ENCODE data around the gene ISM2.
A peak's percentile ranks its signal among the peaks of the same experiment; 100 is the strongest.

ISM2 gene

GRCh38 chr14:77502109-77502782 is 3.6 kb upstream of the ISM2 start:
- Histone ChIP-seq H3K14ac (ENCODE audit: low read length) (no peak overlapping the region), H2AFZ (ENCODE audit: insufficient read depth, low read length, poor library complexity) (no peak overlapping the region), H2BK12ac (ENCODE audit: low read length) (no peak overlapping the region), H3K79me2 (ENCODE audit: control insufficient read depth, insufficient read depth, low read length, poor library complexity) (no peaks in the 10 kb centered on the region), H3K4me3 (ENCODE audit: low read depth, low read length) (no peak overlapping the region), H3K23ac (ENCODE audit: low read length) (no peak overlapping the region), H2BK120ac (ENCODE audit: insufficient read depth, low read length, poor library complexity) (no peak overlapping the region), H3K9me3 (ENCODE audit: insufficient read depth, low read depth, low read length) (peaks cover 9% of the 10 kb centered on the region), H3K36me3 (ENCODE audit: control insufficient read depth in 1 of 2, insufficient read depth in 2 of 2, low read length in 2 of 2) (peaks cover 2 to 3% of the 10 kb centered on the region in 2 experiments), H3K4me1 (ENCODE audit: control insufficient read depth in 1 of 2, insufficient read depth in 2 of 2, low read length in 2 of 2) (peaks cover 6 to 10% of the 10 kb centered on the region in 2 experiments), H3K18ac (ENCODE audit: low read length) (no peak overlapping the region), H2BK5ac (ENCODE audit: low read depth, low read length, poor library complexity) (no peak overlapping the region), H4K91ac (ENCODE audit: low read depth, low read length) (no peak overlapping the region), H4K12ac (ENCODE audit: low read depth, low read length) (no peak overlapping the region), H3K79me1 (ENCODE audit: low read length) (no peaks in the 10 kb centered on the region), H2AK5ac (ENCODE audit: low read length) (no peak overlapping the region), H3K27ac (ENCODE audit: low read depth, low read length) (no peak overlapping the region), H3K4ac (ENCODE audit: low read depth, low read length) (no peak overlapping the region), H3K27me3 (ENCODE audit: insufficient read depth, low read length) (peaks cover 21% of the 10 kb centered on the region), H3K9ac (ENCODE audit: low read length) (no peak overlapping the region), H3K4me2 (ENCODE audit: low read length) (no peak overlapping the region), H4K8ac (ENCODE audit: low read depth, low read length) (no peak overlapping the region)
- DNase-seq = peak; percentile 63 to 88
- no CpG with 5 or more reads among the region's 11 CpGs for WGBS (ENCODE audit: extremely low coverage, insufficient coverage, insufficient read length)

DNA sequence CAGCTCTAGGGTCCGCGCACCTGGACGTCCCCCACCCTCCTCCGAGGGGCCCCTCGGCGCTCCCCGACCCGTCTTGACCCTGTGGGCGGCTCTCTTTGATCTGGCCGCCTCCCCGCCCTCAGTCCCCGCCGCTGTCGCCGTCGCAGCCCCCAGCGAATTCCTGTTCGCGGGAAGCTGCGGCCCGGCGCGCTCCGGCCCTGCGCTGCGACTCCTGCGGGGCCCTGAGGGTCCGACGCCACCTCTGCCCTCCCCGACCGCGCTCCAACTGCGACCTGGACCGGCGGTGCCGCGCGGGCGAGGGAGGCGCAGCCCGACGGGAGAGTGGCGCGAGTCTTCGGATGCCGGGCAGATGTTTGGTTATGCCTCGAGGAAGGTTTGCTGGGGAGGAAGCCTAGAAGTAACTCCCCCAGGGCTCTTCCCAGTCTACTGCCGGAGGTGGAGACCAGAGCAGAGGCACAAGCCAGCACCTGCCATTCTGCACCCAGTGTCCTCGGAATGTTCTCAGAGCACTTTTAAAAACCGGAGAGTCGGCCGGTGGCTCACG is 440 bp upstream of the ISM2 start:
- Histone ChIP-seq H2AK5ac (ENCODE audit: low read length) (no peak overlapping the region), H2AFZ (ENCODE audit: insufficient read depth, low read length, poor library complexity) (peak overlapping the region; percentile 52), H3K79me2 (ENCODE audit: control insufficient read depth, insufficient read depth, low read length, poor library complexity) (no peaks in the 10 kb centered on the region), H3K9me3 (ENCODE audit: insufficient read depth, low read depth, low read length) (peaks cover 11% of the 10 kb centered on the region), H3K79me1 (ENCODE audit: low read length) (no peaks in the 10 kb centered on the region), H3K4me1 (ENCODE audit: control insufficient read depth in 1 of 2, insufficient read depth in 2 of 2, low read length in 2 of 2) (peaks cover 6 to 10% of the 10 kb centered on the region in 2 experiments), H4K12ac (ENCODE audit: low read depth, low read length) (no peak overlapping the region), H3K27ac (ENCODE audit: low read depth, low read length) (no peak overlapping the region), H4K8ac (ENCODE audit: low read depth, low read length) (no peak overlapping the region), H2BK5ac (ENCODE audit: low read depth, low read length, poor library complexity) (no peak overlapping the region), H3K27me3 (ENCODE audit: insufficient read depth, low read length) (peaks cover 21% of the 10 kb centered on the region), H3K9ac (ENCODE audit: low read length) (no peak overlapping the region), H3K36me3 (ENCODE audit: control insufficient read depth in 1 of 2, insufficient read depth in 2 of 2, low read length in 2 of 2) (no peaks in the 10 kb centered on the region), H3K4ac (ENCODE audit: low read depth, low read length) (no peak overlapping the region), H3K23ac (ENCODE audit: low read length) (no peak overlapping the region), H3K4me3 (ENCODE audit: low read depth, low read length) (peak overlapping the region; percentile 73), H3K4me2 (ENCODE audit: low read length) (peak overlapping the region; percentile 96), H2BK120ac (ENCODE audit: insufficient read depth, low read length, poor library complexity) (no peak overlapping the region), H3K14ac (ENCODE audit: low read length) (no peak overlapping the region), H3K18ac (ENCODE audit: low read length) (no peak overlapping the region), H2BK12ac (ENCODE audit: low read length) (no peak overlapping the region), H4K91ac (ENCODE audit: low read depth, low read length) (no peak overlapping the region)
- WGBS (ENCODE audit: extremely low coverage, insufficient coverage, insufficient read length) = no CpG with 5 or more reads among the region's 53 CpGs
- peak; percentile 95 to 96 for DNase-seq

DNA sequence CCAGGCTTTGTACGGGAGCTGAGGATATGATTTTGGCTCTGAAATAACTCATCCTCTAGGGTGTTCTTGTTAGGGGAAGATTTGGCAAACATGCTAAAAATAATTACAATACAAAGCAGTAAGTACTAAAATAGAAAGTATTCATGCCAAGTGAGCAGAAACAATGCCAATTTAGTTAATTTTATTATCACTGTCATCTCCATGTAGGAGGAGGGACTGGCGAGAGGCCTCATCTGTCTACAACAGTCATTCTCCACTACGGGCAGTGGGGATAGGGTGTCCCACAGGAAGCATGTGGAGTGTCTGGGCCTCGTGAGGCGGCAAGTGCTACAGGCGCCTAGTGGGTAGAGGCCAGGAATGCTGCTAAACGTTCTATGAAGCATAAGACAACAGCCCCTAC is 3.3 kb downstream of the ISM2 start:
- H2BK120ac ChIP-seq (ENCODE audit: insufficient read depth, low read length, poor library complexity) = no peak overlapping the region
- H3K23ac ChIP-seq (ENCODE audit: low read length) = no peak overlapping the region
- no peak overlapping the region for H3K14ac ChIP-seq (ENCODE audit: low read length)
- no peak overlapping the region for H3K27ac ChIP-seq (ENCODE audit: low read depth, low read length)
- no CpG with 5 or more reads among the region's 7 CpGs for WGBS (ENCODE audit: extremely low coverage, insufficient coverage, insufficient read length)
- no peak for DNase-seq
- H3K18ac ChIP-seq (ENCODE audit: low read length) = no peak overlapping the region
- H4K8ac ChIP-seq (ENCODE audit: low read depth, low read length) = no peak overlapping the region
- peaks cover 8 to 12% of the 10 kb centered on the region in 2 experiments for H3K4me1 ChIP-seq (ENCODE audit: control insufficient read depth in 1 of 2, insufficient read depth in 2 of 2, low read length in 2 of 2)
- H4K12ac ChIP-seq (ENCODE audit: low read depth, low read length) = no peak overlapping the region
- no peak overlapping the region for H2BK12ac ChIP-seq (ENCODE audit: low read length)
- H2BK5ac ChIP-seq (ENCODE audit: low read depth, low read length, poor library complexity) = no peak overlapping the region
- H3K4me2 ChIP-seq (ENCODE audit: low read length) = no peak overlapping the region
- no peaks in the 10 kb centered on the region for H3K79me1 ChIP-seq (ENCODE audit: low read length)
- H3K4ac ChIP-seq (ENCODE audit: low read depth, low read length) = no peak overlapping the region
- H3K79me2 ChIP-seq (ENCODE audit: control insufficient read depth, insufficient read depth, low read length, poor library complexity) = no peaks in the 10 kb centered on the region
- H2AK5ac ChIP-seq (ENCODE audit: low read length) = no peak overlapping the region
- no peak overlapping the region for H2AFZ ChIP-seq (ENCODE audit: insufficient read depth, low read length, poor library complexity)
- H4K91ac ChIP-seq (ENCODE audit: low read depth, low read length) = no peak overlapping the region
- H3K4me3 ChIP-seq (ENCODE audit: low read depth, low read length) = no peak overlapping the region
- H3K27me3 ChIP-seq (ENCODE audit: insufficient read depth, low read length) = peaks cover 21% of the 10 kb centered on the region
- peaks cover 11% of the 10 kb centered on the region for H3K9me3 ChIP-seq (ENCODE audit: insufficient read depth, low read depth, low read length)
- H3K36me3 ChIP-seq (ENCODE audit: control insufficient read depth in 1 of 2, insufficient read depth in 2 of 2, low read length in 2 of 2) = no peaks in the 10 kb centered on the region
- H3K9ac ChIP-seq (ENCODE audit: low read length) = peak overlapping the region; percentile 52

DNA sequence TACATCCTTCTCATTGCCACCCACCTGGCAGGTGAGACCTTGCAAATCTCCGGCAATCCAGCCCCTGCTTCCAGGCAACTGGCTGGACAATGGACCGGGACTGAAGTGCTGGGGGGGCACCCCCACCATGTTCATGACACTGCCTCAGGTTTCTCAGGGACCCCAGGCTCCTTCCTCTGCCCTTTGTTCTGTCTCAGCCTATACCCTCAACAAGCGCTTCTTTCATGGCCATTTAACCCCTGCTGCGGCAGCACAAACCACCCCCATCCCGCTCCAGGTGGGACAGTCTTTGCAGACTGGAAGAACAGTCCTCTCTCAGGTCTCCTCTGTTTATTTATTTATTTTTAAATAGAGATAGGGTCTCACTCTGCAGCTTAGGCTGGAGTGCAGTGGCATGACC is 7.6 kb downstream of the ISM2 start:
- no peak for DNase-seq
- no peak overlapping the region for H3K4me3 ChIP-seq (ENCODE audit: low read depth, low read length)
- H2BK120ac ChIP-seq (ENCODE audit: insufficient read depth, low read length, poor library complexity) = no peak overlapping the region
- no peak overlapping the region for H4K12ac ChIP-seq (ENCODE audit: low read depth, low read length)
- H2AFZ ChIP-seq (ENCODE audit: insufficient read depth, low read length, poor library complexity) = no peak overlapping the region
- no peak overlapping the region for H3K14ac ChIP-seq (ENCODE audit: low read length)
- H2BK5ac ChIP-seq (ENCODE audit: low read depth, low read length, poor library complexity) = no peak overlapping the region
- no peaks in the 10 kb centered on the region for H3K27me3 ChIP-seq (ENCODE audit: insufficient read depth, low read length)
- no peaks in the 10 kb centered on the region for H3K36me3 ChIP-seq (ENCODE audit: control insufficient read depth in 1 of 2, insufficient read depth in 2 of 2, low read length in 2 of 2)
- peaks cover 2% of the 10 kb centered on the region for H3K9me3 ChIP-seq (ENCODE audit: insufficient read depth, low read depth, low read length)
- no CpG with 5 or more reads among the region's 5 CpGs for WGBS (ENCODE audit: extremely low coverage, insufficient coverage, insufficient read length)
- peaks cover 2% of the 10 kb centered on the region in 2 experiments for H3K4me1 ChIP-seq (ENCODE audit: control insufficient read depth in 1 of 2, insufficient read depth in 2 of 2, low read length in 2 of 2)
- H3K79me1 ChIP-seq (ENCODE audit: low read length) = no peaks in the 10 kb centered on the region
- H4K91ac ChIP-seq (ENCODE audit: low read depth, low read length) = no peak overlapping the region
- no peak overlapping the region for H3K4ac ChIP-seq (ENCODE audit: low read depth, low read length)
- no peak overlapping the region for H4K8ac ChIP-seq (ENCODE audit: low read depth, low read length)
- H3K4me2 ChIP-seq (ENCODE audit: low read length) = no peak overlapping the region
- H2BK12ac ChIP-seq (ENCODE audit: low read length) = no peak overlapping the region
- H3K18ac ChIP-seq (ENCODE audit: low read length) = no peak overlapping the region
- no peak overlapping the region for H3K9ac ChIP-seq (ENCODE audit: low read length)
- H3K23ac ChIP-seq (ENCODE audit: low read length) = no peak overlapping the region
- H2AK5ac ChIP-seq (ENCODE audit: low read length) = no peak overlapping the region
- no peaks in the 10 kb centered on the region for H3K79me2 ChIP-seq (ENCODE audit: control insufficient read depth, insufficient read depth, low read length, poor library complexity)
- H3K27ac ChIP-seq (ENCODE audit: low read depth, low read length) = no peak overlapping the region

Data from trophoblast cell (in vitro differentiated cells and primary cell).